ENCODE measurements around the gene NDUFB10. TPM values are rescaled to one million over a fixed set of nuclear protein-coding genes. Genes with fewer than 3 reads are reported as not detected.
"Not testable (repeated sequence)": the region's sequence is repeated elsewhere in the genome, so short reads cannot be mapped to it uniquely, and the experiment has no call there.

The NDUFB10 gene
- total RNA-seq, 3 donors from 2014 or later (not counting 1 experiment from before 2014, with no cell fraction given), result 54.5 to 61.1 (median 59.5) TPM

DNA sequence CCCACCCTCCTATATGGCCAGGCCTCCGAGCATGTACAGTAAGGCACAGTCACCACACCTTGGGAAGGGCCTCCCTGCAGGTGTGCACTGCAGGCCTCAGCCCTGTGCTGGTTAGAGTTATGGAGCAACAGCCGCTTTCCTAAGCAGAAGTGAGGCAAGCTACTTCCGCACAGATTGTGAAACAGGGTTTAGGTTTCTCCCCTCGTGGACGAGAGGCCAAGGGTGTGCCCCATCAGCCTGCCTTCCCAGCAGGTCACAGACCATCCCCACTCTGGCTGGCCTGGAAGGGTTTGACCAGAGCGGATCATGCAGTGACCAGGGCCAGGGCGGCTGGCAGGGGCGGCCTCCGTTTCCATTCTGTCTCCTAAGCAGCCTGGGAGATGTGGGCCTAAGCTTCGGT is 21.0 kb upstream of the NDUFB10 start:
- 94% methylated on average over 10 of the region's 10 CpGs for WGBS (ENCODE audit: insufficient coverage)
- peaks cover 0 to 16% of the 10 kb centered on the region in 2 donors for H3K4me1 Mint-ChIP-seq
- H3K9me3 ChIP-seq (ENCODE audit: control insufficient read depth, insufficient read depth, low read length), result no peaks in the 10 kb centered on the region
- TF ChIP-seq, protein P1, sequence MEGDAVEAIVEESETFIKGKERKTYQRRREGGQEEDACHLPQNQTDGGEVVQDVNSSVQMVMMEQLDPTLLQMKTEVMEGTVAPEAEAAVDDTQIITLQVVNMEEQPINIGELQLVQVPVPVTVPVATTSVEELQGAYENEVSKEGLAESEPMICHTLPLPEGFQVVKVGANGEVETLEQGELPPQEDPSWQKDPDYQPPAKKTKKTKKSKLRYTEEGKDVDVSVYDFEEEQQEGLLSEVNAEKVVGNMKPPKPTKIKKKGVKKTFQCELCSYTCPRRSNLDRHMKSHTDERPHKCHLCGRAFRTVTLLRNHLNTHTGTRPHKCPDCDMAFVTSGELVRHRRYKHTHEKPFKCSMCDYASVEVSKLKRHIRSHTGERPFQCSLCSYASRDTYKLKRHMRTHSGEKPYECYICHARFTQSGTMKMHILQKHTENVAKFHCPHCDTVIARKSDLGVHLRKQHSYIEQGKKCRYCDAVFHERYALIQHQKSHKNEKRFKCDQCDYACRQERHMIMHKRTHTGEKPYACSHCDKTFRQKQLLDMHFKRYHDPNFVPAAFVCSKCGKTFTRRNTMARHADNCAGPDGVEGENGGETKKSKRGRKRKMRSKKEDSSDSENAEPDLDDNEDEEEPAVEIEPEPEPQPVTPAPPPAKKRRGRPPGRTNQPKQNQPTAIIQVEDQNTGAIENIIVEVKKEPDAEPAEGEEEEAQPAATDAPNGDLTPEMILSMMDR (IDR thresholded peaks at IDR 0.05), result no peak
- H3K9me3 Mint-ChIP-seq, result no peaks in the 10 kb centered on the region
- intact Hi-C loops (cut with micrococcal nuclease), result no loop called here
- no peaks in the 10 kb centered on the region for H3K27me3 Mint-ChIP-seq (ENCODE audit: low read depth in 2 of 2)
- H3K4me3 Mint-ChIP-seq, result no peak overlapping the region
- H3K36me3 ChIP-seq (ENCODE audit: control insufficient read depth, insufficient read depth, low read length), result peaks cover 15% of the 10 kb centered on the region
- no peak for ATAC-seq
- no peaks in the 10 kb centered on the region for H3K27me3 ChIP-seq (ENCODE audit: control insufficient read depth, insufficient read depth, low read length)
- H3K27ac ChIP-seq (ENCODE audit: low read length), result no peak overlapping the region
- no peaks in the 10 kb centered on the region for H3K36me3 Mint-ChIP-seq
- peaks cover 27% of the 10 kb centered on the region for H3K4me1 ChIP-seq (ENCODE audit: control insufficient read depth, insufficient read depth, low read length)
- H3K27ac Mint-ChIP-seq, result no peak overlapping the region
- no peak for DNase-seq
- no peak overlapping the region for H3K4me3 ChIP-seq (ENCODE audit: low read length)

DNA sequence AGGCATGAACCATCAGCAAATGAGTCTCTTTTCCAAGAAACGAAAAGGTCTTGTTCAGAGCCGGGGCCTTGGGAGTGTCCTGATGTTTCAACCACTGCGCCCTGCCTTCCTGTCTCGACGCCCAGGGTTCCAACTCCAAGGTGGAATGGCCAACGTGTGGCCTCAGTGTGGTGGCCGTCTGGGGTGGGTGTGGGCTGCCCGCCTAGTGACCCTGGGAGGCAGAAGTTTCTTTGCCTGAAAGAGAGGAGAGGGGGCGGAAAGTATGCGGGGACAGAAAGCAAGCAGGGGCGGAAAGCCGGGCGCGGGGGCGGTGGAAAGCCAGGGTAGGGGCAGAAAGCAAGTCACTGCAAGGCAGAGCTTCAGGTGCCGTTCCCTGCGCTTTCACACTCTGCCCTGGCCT is 20.4 kb upstream of the NDUFB10 start:
- H3K4me1 ChIP-seq (ENCODE audit: control insufficient read depth, insufficient read depth, low read length), result peaks cover 32% of the 10 kb centered on the region
- Mint-ChIP-seq H3K4me3 (no peak overlapping the region), H3K27ac (no peak overlapping the region), H3K27me3 (ENCODE audit: low read depth in 2 of 2) (no peaks in the 10 kb centered on the region), H3K4me1 (peaks cover 0 to 21% of the 10 kb centered on the region in 2 donors), H3K9me3 (no peaks in the 10 kb centered on the region), H3K36me3 (no peaks in the 10 kb centered on the region)
- ATAC-seq (no peak), DNase-seq (no peak)
- no peak overlapping the region for H3K4me3 ChIP-seq (ENCODE audit: low read length)
- TF ChIP-seq, protein P1 (IDR thresholded peaks at IDR 0.05), result no peak
- WGBS (ENCODE audit: insufficient coverage), result 92% methylated on average over 17 of the region's 17 CpGs
- H3K36me3 ChIP-seq (ENCODE audit: control insufficient read depth, insufficient read depth, low read length), result peaks cover 15% of the 10 kb centered on the region
- no peaks in the 10 kb centered on the region for H3K27me3 ChIP-seq (ENCODE audit: control insufficient read depth, insufficient read depth, low read length)
- no peaks in the 10 kb centered on the region for H3K9me3 ChIP-seq (ENCODE audit: control insufficient read depth, insufficient read depth, low read length)
- intact Hi-C loops (cut with micrococcal nuclease), result no loop called here
- H3K27ac ChIP-seq (ENCODE audit: low read length), result no peak overlapping the region

GRCh38 chr16:1939833-1940232 is 19.5 kb upstream of the NDUFB10 start:
- 98% methylated on average over 8 of the region's 8 CpGs for WGBS (ENCODE audit: insufficient coverage)
- not testable (repeated sequence) for H3K36me3 Mint-ChIP-seq

GRCh38 chr16:1940273-1941161 is 18.8 kb upstream of the NDUFB10 start:
- Mint-ChIP-seq H3K27ac (no peak overlapping the region), H3K27me3 (ENCODE audit: low read depth in 2 of 2) (no peaks in the 10 kb centered on the region), H3K4me3 (no peak overlapping the region), H3K36me3 (no peaks in the 10 kb centered on the region), H3K4me1 (peaks cover 6 to 24% of the 10 kb centered on the region in 2 donors), H3K9me3 (no peaks in the 10 kb centered on the region)
- Histone ChIP-seq H3K27me3 (ENCODE audit: control insufficient read depth, insufficient read depth, low read length) (no peaks in the 10 kb centered on the region), H3K4me3 (ENCODE audit: low read length) (no peak overlapping the region), H3K4me1 (ENCODE audit: control insufficient read depth, insufficient read depth, low read length) (peaks cover 32% of the 10 kb centered on the region), H3K27ac (ENCODE audit: low read length) (no peak overlapping the region), H3K36me3 (ENCODE audit: control insufficient read depth, insufficient read depth, low read length) (peaks cover 15% of the 10 kb centered on the region), H3K9me3 (ENCODE audit: control insufficient read depth, insufficient read depth, low read length) (no peaks in the 10 kb centered on the region)
- TF ChIP-seq, protein P1 (IDR thresholded peaks at IDR 0.05), result no peak
- DNase-seq (no peak), ATAC-seq (no peak)
- 91% methylated on average over 23 of the region's 23 CpGs for WGBS (ENCODE audit: insufficient coverage)
- intact Hi-C loops (cut with micrococcal nuclease), result no loop called here

More at GRCh38 chr16:1939833-1940232, 19.5 kb upstream of the NDUFB10 start:
- H3K27me3 Mint-ChIP-seq (ENCODE audit: low read depth in 2 of 2); H3K27ac Mint-ChIP-seq; intact Hi-C loops (cut with micrococcal nuclease); DNase-seq; ATAC-seq; H3K27me3 ChIP-seq (ENCODE audit: control insufficient read depth, insufficient read depth, low read length); H3K4me3 ChIP-seq (ENCODE audit: low read length); H3K27ac ChIP-seq (ENCODE audit: low read length); H3K9me3 Mint-ChIP-seq; H3K4me3 Mint-ChIP-seq; H3K9me3 ChIP-seq (ENCODE audit: control insufficient read depth, insufficient read depth, low read length): not testable (repeated sequence)
- peaks cover 32% of the 10 kb centered on the region for H3K4me1 ChIP-seq (ENCODE audit: control insufficient read depth, insufficient read depth, low read length)
- H3K4me1 Mint-ChIP-seq, result peaks cover 6 to 24% of the 10 kb centered on the region in 2 donors
- peaks cover 15% of the 10 kb centered on the region for H3K36me3 ChIP-seq (ENCODE audit: control insufficient read depth, insufficient read depth, low read length)

Data from natural killer cell (primary cell).